Measurements from ENCODE around the gene GRIP1.

GRIP1 gene

GRCh38 chr12:66620026-66620425 is 58.9 kb downstream of the GRIP1 start:
- CTCF ChIA-PET, result no interaction called here
- no peak overlapping the region for H3K27ac ChIP-seq
- POLR2A ChIA-PET (ENCODE audit: low non-redundant PET), result no interaction called here
- no peak for DNase-seq (ENCODE audit: low spot score)
- TF ChIP-seq CTCF (conservative IDR thresholded peaks at IDR 0.05; ENCODE audit: low read depth), result no peak

GRCh38 chr12:66617991-66618390 is 60.9 kb downstream of the GRIP1 start:
- ChIA-PET POLR2A (ENCODE audit: low non-redundant PET) (no interaction called here), CTCF (interaction anchor here (0.6 kb wide), 1 partner anchor 206 kb away, joined by 3 read pairs; no protein-coding TSS in a partner anchor)
- no peak for TF ChIP-seq CTCF (conservative IDR thresholded peaks at IDR 0.05; ENCODE audit: low read depth)
- H3K27ac ChIP-seq, result no peak overlapping the region
- no peak for DNase-seq (ENCODE audit: low spot score)

DNA sequence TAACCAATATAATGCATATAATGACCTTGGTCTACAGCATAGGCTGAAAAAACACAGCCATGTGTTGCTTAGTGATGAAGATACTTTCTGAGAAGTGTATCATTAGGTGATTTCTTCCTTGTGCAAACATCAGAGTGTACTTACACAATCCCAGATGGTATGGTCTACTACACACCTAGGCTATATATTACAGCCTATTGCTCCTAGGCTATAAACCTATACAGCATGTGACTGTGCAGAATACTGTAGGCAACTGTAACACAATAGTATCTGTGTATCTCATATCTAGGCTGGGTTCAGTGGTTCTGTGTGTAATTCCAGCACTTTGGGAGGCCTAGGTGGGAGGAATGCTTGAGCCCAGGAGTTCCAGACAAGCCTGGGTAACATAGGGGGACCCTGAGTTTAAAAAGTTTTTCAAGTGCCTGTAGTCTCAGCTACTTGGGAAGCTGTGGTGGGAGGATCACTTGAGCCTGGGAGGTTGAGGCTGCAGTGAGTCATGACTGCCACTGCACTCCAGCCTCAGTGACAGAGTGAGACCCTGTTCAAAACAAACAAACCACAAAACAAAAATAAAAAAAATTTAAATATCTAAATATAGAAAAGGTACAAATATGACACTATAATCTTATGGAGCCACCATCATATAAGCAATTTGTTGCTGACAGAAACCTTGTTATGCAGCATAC is 66.6 kb downstream of the GRIP1 start:
- no peak for DNase-seq (ENCODE audit: low spot score)
- no peak overlapping the region for H3K27ac ChIP-seq
- ChIA-PET CTCF (no interaction called here), POLR2A (ENCODE audit: low non-redundant PET) (no interaction called here)
- TF ChIP-seq CTCF (conservative IDR thresholded peaks at IDR 0.05; ENCODE audit: low read depth), result no peak

DNA sequence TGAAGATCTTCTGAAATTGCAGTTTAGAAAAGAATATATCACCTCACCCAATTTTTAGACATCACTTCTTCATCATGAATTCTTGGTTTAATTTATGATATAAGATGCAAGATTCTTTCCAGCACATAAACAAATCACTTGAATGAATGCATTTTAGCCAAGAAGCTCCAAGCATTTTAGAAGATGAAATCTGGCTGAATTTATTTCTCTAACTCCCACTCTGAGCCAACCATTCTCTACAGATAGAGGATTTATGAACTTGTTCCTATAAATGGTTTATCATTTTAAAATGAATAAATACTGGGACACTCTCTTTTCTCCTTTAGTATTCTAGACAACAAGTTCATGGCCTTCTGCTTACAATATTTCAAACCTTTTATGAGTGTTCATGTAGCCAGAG is 71.7 kb downstream of the GRIP1 start:
- ChIA-PET POLR2A (ENCODE audit: low non-redundant PET) (no interaction called here), CTCF (no interaction called here)
- DNase-seq (ENCODE audit: low spot score), result no peak
- H3K27ac ChIP-seq, result no peak overlapping the region
- no peak for TF ChIP-seq CTCF (conservative IDR thresholded peaks at IDR 0.05; ENCODE audit: low read depth)

DNA sequence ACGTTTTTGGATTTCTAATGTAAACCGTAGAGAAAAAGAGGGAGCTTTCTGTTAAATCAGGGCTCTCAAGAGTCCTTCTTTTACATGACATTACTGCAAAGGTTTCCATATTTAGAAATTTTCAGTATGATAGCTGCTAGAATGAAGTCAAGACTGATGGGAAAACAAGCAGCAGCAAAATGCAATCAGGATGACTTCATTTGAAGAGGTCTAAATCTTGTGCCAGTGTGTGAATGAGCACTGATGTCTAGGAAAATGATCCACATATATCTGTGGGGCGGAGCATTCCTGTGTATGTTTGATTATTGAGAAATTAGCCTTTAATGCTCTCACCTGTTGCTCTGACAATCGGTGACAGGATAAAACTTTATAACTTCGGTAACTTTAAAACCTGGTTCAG is 73.6 kb downstream of the GRIP1 start:
- H3K27ac ChIP-seq, result no peak overlapping the region
- ChIA-PET CTCF (interaction anchor here (0.6 kb wide), 1 partner anchor 796 kb away, joined by 3 read pairs; no protein-coding TSS in a partner anchor), POLR2A (ENCODE audit: low non-redundant PET) (no interaction called here)
- no peak for TF ChIP-seq CTCF (conservative IDR thresholded peaks at IDR 0.05; ENCODE audit: low read depth)
- DNase-seq (ENCODE audit: low spot score), result no peak

- DNase-seq (ENCODE audit: low spot score), result no peak
- TF ChIP-seq CTCF (conservative IDR thresholded peaks at IDR 0.05; ENCODE audit: low read depth), result no peak
- ChIA-PET CTCF (interaction anchor here (0.8 kb wide), 1 partner anchor 55 kb away, joined by 3 read pairs; no protein-coding TSS in a partner anchor), POLR2A (ENCODE audit: low non-redundant PET) (no interaction called here)
- no peak overlapping the region for H3K27ac ChIP-seq
Measured at GRCh38 chr12:66603981-66604479, 74.8 kb downstream of the GRIP1 start.

Data from RWPE1 (cell line).